Common myeloid progenitor, CD34-positive (primary cell): ENCODE data around the gene ICA1.

Source experiments
- CTCF ChIA-PET: fragments of 350-600 bp; sonication (Branson Sonifier 250); formaldehyde crosslinking; loops from one replicate; lab custom pipeline; 2021; ENCODE audit warnings: antibody characterized with exemption; lab: Charles Lee
- POLR2A ChIA-PET: fragments of 350-600 bp; sonication (Branson Sonifier 250); formaldehyde crosslinking; loops from one replicate; lab custom pipeline; 2021; ENCODE audit warnings: antibody characterized with exemption; lab: Charles Lee
- DNase-seq, 3 donors: peaks; one replicate each; pipeline versions ENCODE4 v3.0.0 to v3.0.0-alpha.2; 2013
- H3K27ac ChIP-seq, 2 experiments: 1 replicate in 1 of 2; 2 replicates in 1 of 2; pipeline ENCODE4 v1.7.0; 2013; ENCODE audit warnings: inconsistent platforms in 2 of 2, low read length in 2 of 2, mild to moderate bottlenecking in 2 of 2, low read depth in 1 of 2, moderate library complexity in 1 of 2; ENCODE audit not compliant: severe bottlenecking in 2 of 2, insufficient read depth in 1 of 2, poor library complexity in 1 of 2
- H3K27me3 ChIP-seq, 5 experiments: replicated peaks in 2 of 5; 1 replicate in 3 of 5; 2 replicates in 2 of 5; pipeline versions ENCODE4 v1.6.1 to v1.7.0; 2013; ENCODE audit warnings: low read length in 4 of 5, mild to moderate bottlenecking in 2 of 5, moderate library complexity in 2 of 5, inconsistent platforms in 1 of 5; ENCODE audit not compliant: insufficient read depth in 5 of 5, control insufficient read depth in 4 of 5
- H3K36me3 ChIP-seq, 4 experiments: 1 replicate in 2 of 4; 2 replicates in 2 of 4; pipeline versions ENCODE4 v1.6.1 to v1.7.0; 2013; ENCODE audit warnings: low read length in 3 of 4, control low read depth in 1 of 4, mild to moderate bottlenecking in 1 of 4; ENCODE audit not compliant: control insufficient read depth in 4 of 4, insufficient read depth in 4 of 4
- H3K4me1 ChIP-seq, 4 experiments: 1 replicate in 3 of 4; 2 replicates in 1 of 4; pipeline versions ENCODE4 v1.6.1 to v1.7.1; 2013; ENCODE audit warnings: low read length in 3 of 4, mild to moderate bottlenecking in 3 of 4, control low read depth in 1 of 4, inconsistent platforms in 1 of 4, moderate library complexity in 1 of 4; ENCODE audit not compliant: control insufficient read depth in 4 of 4, insufficient read depth in 4 of 4; ENCODE audit errors: control extremely low read depth in 1 of 4
- H3K4me3 ChIP-seq, 7 experiments: 1 replicate in 4 of 7; 2 replicates in 3 of 7; pipeline versions ENCODE4 v1.5.1 to v1.7.0; 2013; ENCODE audit warnings: mild to moderate bottlenecking in 7 of 7, low read length in 6 of 7, moderate library complexity in 6 of 7, inconsistent platforms in 2 of 7, low read depth in 2 of 7, control low read depth in 1 of 7; ENCODE audit not compliant: insufficient read depth in 4 of 7, control insufficient read depth in 1 of 7; ENCODE audit errors: extremely low read depth in 1 of 7
- H3K9me3 ChIP-seq, 5 experiments: 1 replicate in 4 of 5; 2 replicates in 1 of 5; pipeline versions ENCODE4 v1.6.1 to v1.7.1; 2013; ENCODE audit warnings: low read length in 4 of 5, mild to moderate bottlenecking in 2 of 5, inconsistent platforms in 1 of 5, low read depth in 1 of 5, moderate library complexity in 1 of 5; ENCODE audit not compliant: control insufficient read depth in 4 of 5, insufficient read depth in 2 of 5; ENCODE audit errors: control extremely low read depth in 1 of 5
- WGBS: methylation state at CpG from one replicate; pipeline ENCODE4 v1.1.5; 2013; ENCODE audit not compliant: insufficient coverage; 5-methylcytosine and 5-hydroxymethylcytosine counted together

The ICA1 gene

DNA sequence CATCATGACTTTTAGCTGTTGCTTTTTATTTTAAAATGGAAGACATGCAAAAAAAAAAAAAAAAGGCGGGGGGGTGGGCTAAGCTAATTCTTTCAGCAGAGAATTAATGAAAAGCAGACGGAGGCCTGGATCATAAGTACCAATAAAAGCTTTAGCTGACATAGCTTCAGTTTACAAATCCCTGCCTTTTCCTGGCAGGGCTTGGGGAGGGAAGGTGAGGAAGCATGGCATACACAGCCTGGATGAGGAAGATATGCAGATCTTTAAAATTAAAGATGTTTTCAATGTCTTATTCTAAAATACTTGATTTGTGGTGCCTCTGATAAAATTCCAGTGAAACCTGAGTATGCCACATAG is 57.0 kb downstream of the ICA1 start:
- Histone ChIP-seq H3K36me3 (peaks cover 0 to 5% (median 2%) of the 10 kb centered on the region in 4 experiments), H3K9me3 (no peaks in the 10 kb centered on the region), H3K4me3 (no peak overlapping the region), H3K27me3 (no peaks in the 10 kb centered on the region), H3K27ac (no peak overlapping the region), H3K4me1 (peaks cover 0 to 11% (median 7%) of the 10 kb centered on the region in 4 experiments)
- POLR2A ChIA-PET: no interaction called here
- WGBS: 100% methylated on average over 1 of the region's 2 CpGs
- CTCF ChIA-PET: interaction anchor here (0.7 to 1.7 kb wide), 3 partner anchors 10 to 609 kb away, joined by 3 to 6 read pairs (median 3); no protein-coding TSS in a partner anchor
- no peak for DNase-seq

DNA sequence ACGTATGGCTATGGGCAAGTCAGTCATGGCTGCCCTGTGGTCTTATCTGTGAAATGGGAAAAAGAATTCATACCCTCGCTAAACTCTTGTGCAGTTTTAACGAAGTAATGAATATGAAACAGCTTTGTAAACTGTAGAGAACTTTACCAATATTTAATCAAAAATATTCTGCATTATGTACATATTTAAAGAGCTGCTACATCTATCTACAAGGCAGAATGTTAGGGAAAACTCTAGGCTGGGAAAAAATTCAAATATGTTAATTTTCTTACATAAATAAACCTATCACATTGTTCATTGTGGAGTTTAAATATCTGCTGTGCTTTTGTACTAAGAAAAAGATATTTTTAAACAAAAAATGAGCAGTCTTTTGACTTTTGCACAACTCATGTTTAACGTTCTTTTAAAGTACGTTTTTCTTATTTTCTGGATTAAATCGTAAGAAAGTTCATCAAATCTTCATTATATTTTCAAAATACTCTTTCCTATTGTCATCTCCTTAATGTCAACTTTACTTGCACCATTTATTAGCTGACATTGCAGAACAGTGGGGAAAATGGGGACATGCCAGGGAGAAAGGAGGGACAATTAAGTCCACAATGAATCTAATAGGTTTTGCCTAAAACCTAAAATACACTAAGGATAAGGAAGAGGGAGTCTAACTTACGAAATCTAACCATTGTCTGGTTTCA is 57.5 kb downstream of the ICA1 start:
- Histone ChIP-seq H3K27ac (no peak overlapping the region), H3K4me1 (peaks cover 0 to 12% (median 8%) of the 10 kb centered on the region in 4 experiments), H3K27me3 (no peaks in the 10 kb centered on the region), H3K36me3 (peaks cover 0 to 5% (median 2%) of the 10 kb centered on the region in 4 experiments), H3K4me3 (no peak overlapping the region), H3K9me3 (no peaks in the 10 kb centered on the region)
- 100% methylated on average over 2 of the region's 7 CpGs for WGBS
- DNase-seq: no peak
- ChIA-PET POLR2A (no interaction called here), CTCF (interaction anchor here (0.7 to 1.7 kb wide), 3 partner anchors 11 to 608 kb away, joined by 3 to 6 read pairs (median 3); no protein-coding TSS in a partner anchor)

DNA sequence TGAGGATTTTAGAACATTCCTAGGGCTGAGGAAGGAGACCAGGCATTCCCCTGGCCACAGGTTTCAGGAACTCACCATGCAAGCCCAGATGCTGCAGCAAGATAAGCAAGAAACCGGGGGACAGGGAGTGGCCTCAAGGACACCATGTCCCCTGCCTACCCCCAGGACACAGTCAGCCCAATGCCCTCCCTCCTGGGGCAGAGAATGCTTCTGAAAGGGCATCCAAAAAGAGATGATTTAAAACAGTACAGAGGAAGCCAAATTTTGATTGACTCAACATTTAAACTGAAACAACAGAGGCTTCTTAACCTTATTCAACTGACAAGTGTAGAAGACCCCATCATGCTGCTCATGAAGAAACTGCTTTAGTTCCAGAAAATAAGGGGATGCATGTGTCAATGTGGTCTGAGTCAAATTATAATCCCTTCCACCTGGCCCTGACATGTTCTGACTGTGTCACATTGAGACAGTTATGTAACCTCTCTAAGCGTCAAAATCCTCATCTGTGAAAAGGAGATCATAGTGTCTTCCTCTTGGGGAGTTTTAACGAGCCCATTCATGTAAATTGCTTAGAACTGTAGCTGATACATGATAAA is 60.0 kb downstream of the ICA1 start:
- POLR2A ChIA-PET: no interaction called here
- H3K4me3 ChIP-seq: peak overlapping the region in 1 of 7 experiments; percentile 29
- peaks cover 0 to 9% (median 6%) of the 10 kb centered on the region in 4 experiments for H3K36me3 ChIP-seq
- no peaks in the 10 kb centered on the region for H3K27me3 ChIP-seq
- WGBS: 0% methylated on average over 1 of the region's 3 CpGs
- CTCF ChIA-PET: interaction anchor here (0.6 to 1.7 kb wide), 3 partner anchors 11 to 616 kb away, joined by 3 to 6 read pairs (median 3); no protein-coding TSS in a partner anchor
- peak in 2 of 3 donors; percentile 73 to 75 for DNase-seq
- H3K9me3 ChIP-seq: no peaks in the 10 kb centered on the region
- peaks cover 0 to 12% (median 8%) of the 10 kb centered on the region in 4 experiments for H3K4me1 ChIP-seq
- no peak overlapping the region for H3K27ac ChIP-seq

- Histone ChIP-seq H3K36me3 (peaks cover 2 to 9% (median 6%) of the 10 kb centered on the region in 4 experiments), H3K27me3 (no peaks in the 10 kb centered on the region), H3K27ac (no peak overlapping the region), H3K4me1 (peaks cover 0 to 12% (median 8%) of the 10 kb centered on the region in 4 experiments), H3K4me3 (no peak overlapping the region), H3K9me3 (no peaks in the 10 kb centered on the region)
- DNase-seq: no peak
- WGBS: 100% methylated on average over 1 of the region's 1 CpG
- ChIA-PET CTCF (no interaction called here), POLR2A (no interaction called here)
Observed at GRCh38 chr7:8200717-8201116, 61.2 kb downstream of the ICA1 start.

DNA sequence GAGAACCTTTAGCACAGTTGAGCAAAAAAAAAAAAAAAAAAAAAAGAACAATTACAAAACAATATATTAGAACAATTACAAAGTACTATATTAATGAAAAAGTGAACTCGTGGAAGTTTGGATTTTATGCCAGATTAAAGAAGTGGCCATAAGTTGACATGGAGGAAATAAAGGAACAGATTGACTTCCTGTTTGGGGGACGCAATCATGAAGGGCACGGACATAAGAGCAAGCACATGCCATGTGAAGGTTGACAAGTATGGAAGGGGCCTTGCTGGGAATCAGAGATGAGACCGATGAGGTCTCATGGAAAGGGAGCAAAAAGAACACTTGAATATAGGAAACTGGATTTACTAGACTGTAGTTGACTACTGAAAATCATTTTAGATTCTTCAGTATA is 61.7 kb downstream of the ICA1 start:
- peak in 2 of 3 donors; percentile 60 to 66 for DNase-seq
- H3K4me3 ChIP-seq: no peak overlapping the region
- ChIA-PET CTCF (no interaction called here), POLR2A (no interaction called here)
- H3K27ac ChIP-seq: no peak overlapping the region
- no peaks in the 10 kb centered on the region for H3K9me3 ChIP-seq
- WGBS: 29% methylated on average over 4 of the region's 4 CpGs
- H3K36me3 ChIP-seq: peaks cover 2 to 9% (median 6%) of the 10 kb centered on the region in 4 experiments
- peaks cover 0 to 12% (median 8%) of the 10 kb centered on the region in 4 experiments for H3K4me1 ChIP-seq
- H3K27me3 ChIP-seq: no peaks in the 10 kb centered on the region

DNA sequence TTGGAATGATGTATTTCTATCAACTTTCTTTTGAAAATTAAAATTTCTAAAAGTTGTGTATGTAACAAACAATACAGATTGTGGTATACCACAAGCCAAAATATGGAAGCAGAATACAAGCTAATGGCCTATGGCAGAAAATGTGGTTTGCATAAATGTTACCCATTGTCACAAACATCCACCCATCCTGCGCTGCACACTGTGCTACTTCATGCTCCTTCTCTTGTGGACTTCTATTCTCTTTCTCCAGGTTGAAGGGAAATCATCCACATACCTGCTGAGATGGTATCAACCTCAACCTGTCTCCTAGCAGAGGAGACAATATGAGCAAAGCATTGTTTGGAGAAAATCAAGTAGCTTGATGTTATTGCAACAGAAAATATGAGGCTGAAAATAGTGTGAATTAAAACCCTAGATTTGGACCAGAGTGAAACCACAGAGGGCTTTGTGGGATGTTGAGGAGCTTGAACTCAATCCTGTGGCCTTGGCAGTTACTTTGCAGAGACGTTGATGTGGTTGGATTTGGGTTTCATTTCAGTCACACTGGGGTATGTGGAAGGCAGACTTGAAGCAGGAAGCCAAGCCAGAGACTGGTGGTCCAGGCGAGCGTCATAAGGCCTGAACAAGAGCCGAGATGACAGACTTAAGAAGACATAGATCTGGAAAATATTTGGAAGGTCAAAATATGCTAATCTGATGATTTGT is 63.8 kb downstream of the ICA1 start:
- Histone ChIP-seq H3K4me3 (no peak overlapping the region), H3K4me1 (peaks cover 0 to 12% (median 8%) of the 10 kb centered on the region in 4 experiments), H3K9me3 (no peaks in the 10 kb centered on the region), H3K27me3 (no peaks in the 10 kb centered on the region), H3K27ac (no peak overlapping the region), H3K36me3 (peaks cover 2 to 9% (median 6%) of the 10 kb centered on the region in 4 experiments)
- WGBS: 95% methylated on average over 5 of the region's 5 CpGs
- DNase-seq: no peak
- POLR2A ChIA-PET: no interaction called here
- CTCF ChIA-PET: interaction anchor here (0.6 to 1.4 kb wide), 5 partner anchors 9 to 231 kb away, joined by 3 to 4 read pairs (median 3); no protein-coding TSS in a partner anchor
